Embryonic facial prominence (tissue), 1 donor: Measurements from ENCODE around the gene C1QTNF1.

ENCODE experiments used
- DNase-seq: peaks from one replicate; pipeline ENCODE4 v3.0.0-alpha.2; 2016; ENCODE audit errors: extremely low spot score

The C1QTNF1 gene

GRCh38 chr17:79039171-79039570 is 15.2 kb downstream of the C1QTNF1 start:
- DNase-seq: no peak

- no peak for DNase-seq
Observed at GRCh38 chr17:79039886-79040285, 15.9 kb downstream of the C1QTNF1 start.

- DNase-seq: no peak
Observed at GRCh38 chr17:79041041-79041570, 17.1 kb downstream of the C1QTNF1 start.

- no peak for DNase-seq
Observed at GRCh38 chr17:79041723-79042420, 17.9 kb downstream of the C1QTNF1 start.

- no peak for DNase-seq
Observed at GRCh38 chr17:79042421-79043190, 18.6 kb downstream of the C1QTNF1 start.

GRCh38 chr17:79043191-79043930 is 19.4 kb downstream of the C1QTNF1 start:
- no peak for DNase-seq

- DNase-seq: no peak
Observed at GRCh38 chr17:79043931-79044320, 20.0 kb downstream of the C1QTNF1 start.

GRCh38 chr17:79044462-79044861 is 20.5 kb downstream of the C1QTNF1 start:
- DNase-seq: no peak

- DNase-seq: no peak
Observed at GRCh38 chr17:79045001-79045729, 21.2 kb downstream of the C1QTNF1 start.

GRCh38 chr17:79045842-79046196 is 21.9 kb downstream of the C1QTNF1 start:
- no peak for DNase-seq

GRCh38 chr17:79046197-79046915 is 22.4 kb downstream of the C1QTNF1 start:
- no peak for DNase-seq

- DNase-seq: no peak
Observed at GRCh38 chr17:79046916-79047280, 22.9 kb downstream of the C1QTNF1 start.

GRCh38 chr17:79047291-79047920 is 23.4 kb downstream of the C1QTNF1 start:
- no peak for DNase-seq

- DNase-seq: no peak
Observed at GRCh38 chr17:79047923-79048825, 24.2 kb downstream of the C1QTNF1 start.

GRCh38 chr17:79048826-79049755 is 25.1 kb downstream of the C1QTNF1 start:
- DNase-seq: no peak

- no peak for DNase-seq
Observed at GRCh38 chr17:79049821-79050220, 25.9 kb downstream of the C1QTNF1 start.

- DNase-seq: no peak
Observed at GRCh38 chr17:79050551-79050950, 26.6 kb downstream of the C1QTNF1 start.

- DNase-seq: no peak
Observed at GRCh38 chr17:79051306-79051705, 27.3 kb downstream of the C1QTNF1 start.
